GM19351 (cell line): Measurements from ENCODE around the gene ZFP14.
"Not testable (repeated sequence)": the region's sequence is repeated elsewhere in the genome, so short reads cannot be mapped to it uniquely, and the experiment has no call there.

ENCODE experiments used
- ATAC-seq: cut with Tn5 transposase; IDR thresholded peaks from one replicate; pipeline ENCODE4 v1.9.1; 2021; ENCODE audit warnings: mild to moderate bottlenecking, moderate library complexity; ENCODE audit not compliant: unreplicated experiment

The ZFP14 gene

GRCh38 chr19:36331353-36332228 is 47.4 kb downstream of the ZFP14 start:
- ATAC-seq, result peak; percentile 79

GRCh38 chr19:36330216-36330615 is 48.8 kb downstream of the ZFP14 start:
- no peak for ATAC-seq

- ATAC-seq, result not testable (repeated sequence)
Measured at GRCh38 chr19:36329534-36329933, 49.5 kb downstream of the ZFP14 start.

- ATAC-seq, result not testable (repeated sequence)
Measured at GRCh38 chr19:36326649-36327048, 52.4 kb downstream of the ZFP14 start.

GRCh38 chr19:36315164-36315563 is 63.8 kb downstream of the ZFP14 start:
- ATAC-seq, result not testable (repeated sequence)

GRCh38 chr19:36314053-36314452 is 64.9 kb downstream of the ZFP14 start:
- not testable (repeated sequence) for ATAC-seq

GRCh38 chr19:36311098-36311760 is 67.8 kb downstream of the ZFP14 start:
- ATAC-seq, result not testable (repeated sequence)

- ATAC-seq, result not testable (repeated sequence)
Measured at GRCh38 chr19:36310416-36310990, 68.5 kb downstream of the ZFP14 start.

GRCh38 chr19:36309759-36310158 is 69.2 kb downstream of the ZFP14 start:
- not testable (repeated sequence) for ATAC-seq

GRCh38 chr19:36309309-36309708 is 69.7 kb downstream of the ZFP14 start:
- ATAC-seq, result not testable (repeated sequence)

- ATAC-seq, result not testable (repeated sequence)
Measured at GRCh38 chr19:36292317-36292716, 86.7 kb downstream of the ZFP14 start.
